ENCODE results near the gene ZCCHC14.
A peak's percentile ranks its signal among the peaks of the same experiment; 100 is the strongest.

Gene ZCCHC14

DNA sequence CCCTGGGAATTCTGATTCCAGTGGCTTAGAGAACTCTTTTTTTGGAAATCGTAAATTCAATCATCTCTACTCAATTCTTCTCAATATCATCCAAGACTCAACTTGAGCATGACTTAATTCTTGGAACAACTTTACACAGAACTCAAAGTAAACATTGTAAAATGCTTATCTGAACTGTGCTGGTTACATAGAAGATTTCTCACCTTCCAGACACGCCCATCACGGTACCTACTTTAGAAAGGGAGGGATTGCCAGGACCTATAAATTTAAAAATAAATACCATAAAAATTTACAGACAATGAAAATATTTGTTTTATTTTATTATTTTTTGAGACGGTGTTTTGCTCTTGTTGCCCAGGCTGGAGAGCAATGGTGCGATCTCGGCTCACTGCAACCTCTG, 74.2 kb downstream of the ZCCHC14 start:
- Histone ChIP-seq H3K18ac (ENCODE audit: low read length) (no peak overlapping the region), H2BK12ac (ENCODE audit: low read length) (no peak overlapping the region), H2AFZ (ENCODE audit: low read length) (no peak overlapping the region), H3K27me3 (ENCODE audit: control insufficient read depth in 3 of 3, insufficient read depth in 3 of 3, low read depth in 1 of 3, low read length in 3 of 3) (no peaks in the 10 kb centered on the region), H3K14ac (ENCODE audit: low read length) (no peak overlapping the region), H2BK5ac (ENCODE audit: low read length) (no peak overlapping the region), H2BK15ac (ENCODE audit: low read length) (no peak overlapping the region), H3K4me2 (ENCODE audit: insufficient read depth, low read length, poor library complexity, severe bottlenecking) (no peak overlapping the region), H3K9me3 (replicated peaks in 1 of 2; ENCODE audit: control insufficient read depth in 2 of 2, insufficient read depth in 1 of 2, low read depth in 1 of 2, low read length in 2 of 2) (peaks cover 0 to 2% of the 10 kb centered on the region in 2 donors), H4K8ac (ENCODE audit: low read depth, low read length) (no peak overlapping the region), H4K91ac (ENCODE audit: low read depth, low read length, poor library complexity) (no peak overlapping the region), H3K27ac (replicated peaks; ENCODE audit: low read length) (no peak overlapping the region), H3K4ac (ENCODE audit: low read length) (no peak overlapping the region), H3K9ac (ENCODE audit: low read depth, low read length, poor library complexity) (no peak overlapping the region), H3K36me3 (replicated peaks in 1 of 2; ENCODE audit: control insufficient read depth in 2 of 2, insufficient read depth in 2 of 2, low read length in 2 of 2) (peaks cover 38 to 84% of the 10 kb centered on the region in 2 donors), H3K79me1 (ENCODE audit: low read depth, low read length) (peaks cover 4% of the 10 kb centered on the region), H3K4me1 (ENCODE audit: control insufficient read depth in 2 of 2, insufficient read depth in 1 of 2, low read depth in 1 of 2, low read length in 2 of 2) (no peaks in the 10 kb centered on the region), H2BK120ac (ENCODE audit: low read depth, low read length) (no peak overlapping the region), H2AK5ac (ENCODE audit: low read depth, low read length) (no peak overlapping the region), H3K4me3 (ENCODE audit: low read length in 2 of 2) (no peak overlapping the region), H3K23ac (ENCODE audit: low read depth, low read length, poor library complexity) (no peak overlapping the region)
- WGBS, 2 donors (ENCODE audit: extremely low coverage in 2 of 2, insufficient read length in 2 of 2, insufficient replicate concordance in 1 of 2), result no CpG with 5 or more reads among the region's 6 CpGs
- DNase-seq (ENCODE audit: low spot score), result no peak

GRCh38 chr16:87418216-87418615, 74.6 kb downstream of the ZCCHC14 start:
- H3K4me1 ChIP-seq (ENCODE audit: control insufficient read depth in 2 of 2, insufficient read depth in 1 of 2, low read depth in 1 of 2, low read length in 2 of 2), result no peaks in the 10 kb centered on the region
- H3K79me1 ChIP-seq (ENCODE audit: low read depth, low read length), result peaks cover 4% of the 10 kb centered on the region
- H2AK5ac ChIP-seq (ENCODE audit: low read depth, low read length), result no peak overlapping the region
- no peak overlapping the region for H2BK12ac ChIP-seq (ENCODE audit: low read length)
- peak overlapping the region in 1 of 2 donors; percentile 13 for H3K4me3 ChIP-seq (ENCODE audit: low read length in 2 of 2)
- no peak overlapping the region for H3K4ac ChIP-seq (ENCODE audit: low read length)
- H3K9ac ChIP-seq (ENCODE audit: low read depth, low read length, poor library complexity), result no peak overlapping the region
- peaks cover 0 to 2% of the 10 kb centered on the region in 2 donors for H3K9me3 ChIP-seq (replicated peaks in 1 of 2; ENCODE audit: control insufficient read depth in 2 of 2, insufficient read depth in 1 of 2, low read depth in 1 of 2, low read length in 2 of 2)
- H2BK5ac ChIP-seq (ENCODE audit: low read length), result no peak overlapping the region
- no peak for DNase-seq (ENCODE audit: low spot score)
- H3K27me3 ChIP-seq (ENCODE audit: control insufficient read depth in 3 of 3, insufficient read depth in 3 of 3, low read depth in 1 of 3, low read length in 3 of 3), result no peaks in the 10 kb centered on the region
- peaks cover 35 to 83% of the 10 kb centered on the region in 2 donors for H3K36me3 ChIP-seq (replicated peaks in 1 of 2; ENCODE audit: control insufficient read depth in 2 of 2, insufficient read depth in 2 of 2, low read length in 2 of 2)
- H3K23ac ChIP-seq (ENCODE audit: low read depth, low read length, poor library complexity), result peak overlapping the region; percentile 52
- no peak overlapping the region for H3K27ac ChIP-seq (replicated peaks; ENCODE audit: low read length)
- H3K14ac ChIP-seq (ENCODE audit: low read length), result no peak overlapping the region
- H2BK120ac ChIP-seq (ENCODE audit: low read depth, low read length), result no peak overlapping the region
- H3K4me2 ChIP-seq (ENCODE audit: insufficient read depth, low read length, poor library complexity, severe bottlenecking), result no peak overlapping the region
- no CpG with 5 or more reads among the region's 18 CpGs for WGBS, 2 donors (ENCODE audit: extremely low coverage in 2 of 2, insufficient read length in 2 of 2, insufficient replicate concordance in 1 of 2)
- no peak overlapping the region for H2BK15ac ChIP-seq (ENCODE audit: low read length)
- no peak overlapping the region for H4K8ac ChIP-seq (ENCODE audit: low read depth, low read length)
- no peak overlapping the region for H2AFZ ChIP-seq (ENCODE audit: low read length)
- no peak overlapping the region for H3K18ac ChIP-seq (ENCODE audit: low read length)
- no peak overlapping the region for H4K91ac ChIP-seq (ENCODE audit: low read depth, low read length, poor library complexity)

- H2AFZ ChIP-seq (ENCODE audit: low read length), result no peak overlapping the region
- H4K91ac ChIP-seq (ENCODE audit: low read depth, low read length, poor library complexity), result no peak overlapping the region
- H3K23ac ChIP-seq (ENCODE audit: low read depth, low read length, poor library complexity), result peak overlapping the region; percentile 2
- H3K36me3 ChIP-seq (replicated peaks in 1 of 2; ENCODE audit: control insufficient read depth in 2 of 2, insufficient read depth in 2 of 2, low read length in 2 of 2), result peaks cover 35 to 83% of the 10 kb centered on the region in 2 donors
- H3K4me2 ChIP-seq (ENCODE audit: insufficient read depth, low read length, poor library complexity, severe bottlenecking), result no peak overlapping the region
- no peaks in the 10 kb centered on the region for H3K27me3 ChIP-seq (ENCODE audit: control insufficient read depth in 3 of 3, insufficient read depth in 3 of 3, low read depth in 1 of 3, low read length in 3 of 3)
- no peak overlapping the region for H3K18ac ChIP-seq (ENCODE audit: low read length)
- no peaks in the 10 kb centered on the region for H3K4me1 ChIP-seq (ENCODE audit: control insufficient read depth in 2 of 2, insufficient read depth in 1 of 2, low read depth in 1 of 2, low read length in 2 of 2)
- no peak overlapping the region for H3K27ac ChIP-seq (replicated peaks; ENCODE audit: low read length)
- H2BK12ac ChIP-seq (ENCODE audit: low read length), result no peak overlapping the region
- no peak overlapping the region for H3K4ac ChIP-seq (ENCODE audit: low read length)
- peaks cover 0 to 2% of the 10 kb centered on the region in 2 donors for H3K9me3 ChIP-seq (replicated peaks in 1 of 2; ENCODE audit: control insufficient read depth in 2 of 2, insufficient read depth in 1 of 2, low read depth in 1 of 2, low read length in 2 of 2)
- H3K9ac ChIP-seq (ENCODE audit: low read depth, low read length, poor library complexity), result no peak overlapping the region
- DNase-seq (ENCODE audit: low spot score), result no peak
- H3K14ac ChIP-seq (ENCODE audit: low read length), result no peak overlapping the region
- no peak overlapping the region for H2BK120ac ChIP-seq (ENCODE audit: low read depth, low read length)
- no peak overlapping the region for H2BK15ac ChIP-seq (ENCODE audit: low read length)
- peaks cover 6% of the 10 kb centered on the region for H3K79me1 ChIP-seq (ENCODE audit: low read depth, low read length)
- no peak overlapping the region for H3K4me3 ChIP-seq (ENCODE audit: low read length in 2 of 2)
- no peak overlapping the region for H2AK5ac ChIP-seq (ENCODE audit: low read depth, low read length)
- no peak overlapping the region for H2BK5ac ChIP-seq (ENCODE audit: low read length)
- H4K8ac ChIP-seq (ENCODE audit: low read depth, low read length), result no peak overlapping the region
- no CpG with 5 or more reads among the region's 13 CpGs for whole genome bisulfite sequencing, 2 donors (ENCODE audit: extremely low coverage in 2 of 2, insufficient read length in 2 of 2, insufficient replicate concordance in 1 of 2)
Measured at GRCh38 chr16:87417528-87417910, 75.3 kb downstream of the ZCCHC14 start.

DNA sequence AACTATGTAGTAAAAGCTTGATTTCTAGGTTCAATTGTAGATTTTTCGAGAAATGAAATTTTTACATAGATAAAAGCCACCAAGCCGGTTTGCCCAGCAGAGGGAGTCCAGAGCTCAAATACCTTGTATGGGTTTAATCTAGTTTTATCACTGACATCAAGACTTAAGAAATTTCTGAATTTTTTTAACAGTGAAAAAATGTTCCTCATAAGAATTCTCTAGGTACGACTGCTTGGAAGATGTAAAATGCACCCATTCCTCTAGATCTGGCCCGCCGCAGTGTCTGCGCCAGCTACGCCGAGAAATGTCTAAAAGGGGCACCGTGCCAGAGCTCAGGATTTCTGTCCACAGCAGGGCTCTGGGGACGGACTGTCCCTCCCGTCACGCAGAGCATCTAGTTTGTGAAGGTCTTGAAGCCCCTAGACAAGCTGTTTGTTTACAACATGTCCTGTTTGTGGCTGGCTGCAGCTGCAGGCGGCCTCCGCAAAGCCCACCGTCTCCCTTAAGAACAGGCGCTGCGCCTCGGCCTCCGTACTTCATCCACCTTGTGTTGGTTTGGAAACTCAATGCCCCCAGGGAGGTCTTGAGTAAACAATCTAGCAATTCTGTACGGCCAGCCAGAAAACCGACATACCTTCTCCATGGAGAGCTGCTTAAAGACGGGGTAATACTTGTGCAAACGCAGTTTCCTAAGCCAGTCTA, 75.8 kb downstream of the ZCCHC14 start:
- Histone ChIP-seq H4K8ac (ENCODE audit: low read depth, low read length) (no peak overlapping the region), H3K4me1 (ENCODE audit: control insufficient read depth in 2 of 2, insufficient read depth in 1 of 2, low read depth in 1 of 2, low read length in 2 of 2) (no peaks in the 10 kb centered on the region), H3K27me3 (ENCODE audit: control insufficient read depth in 3 of 3, insufficient read depth in 3 of 3, low read depth in 1 of 3, low read length in 3 of 3) (no peaks in the 10 kb centered on the region), H2BK12ac (ENCODE audit: low read length) (no peak overlapping the region), H3K23ac (ENCODE audit: low read depth, low read length, poor library complexity) (no peak overlapping the region), H2BK15ac (ENCODE audit: low read length) (no peak overlapping the region), H4K91ac (ENCODE audit: low read depth, low read length, poor library complexity) (no peak overlapping the region), H3K79me1 (ENCODE audit: low read depth, low read length) (peaks cover 6% of the 10 kb centered on the region), H2BK5ac (ENCODE audit: low read length) (no peak overlapping the region), H3K4me3 (ENCODE audit: low read length in 2 of 2) (no peak overlapping the region), H2AK5ac (ENCODE audit: low read depth, low read length) (no peak overlapping the region), H3K27ac (replicated peaks; ENCODE audit: low read length) (no peak overlapping the region), H3K9me3 (replicated peaks in 1 of 2; ENCODE audit: control insufficient read depth in 2 of 2, insufficient read depth in 1 of 2, low read depth in 1 of 2, low read length in 2 of 2) (peaks cover 0 to 2% of the 10 kb centered on the region in 2 donors), H2BK120ac (ENCODE audit: low read depth, low read length) (no peak overlapping the region), H3K4ac (ENCODE audit: low read length) (no peak overlapping the region), H3K36me3 (replicated peaks in 1 of 2; ENCODE audit: control insufficient read depth in 2 of 2, insufficient read depth in 2 of 2, low read length in 2 of 2) (peaks cover 38 to 84% of the 10 kb centered on the region in 2 donors), H3K18ac (ENCODE audit: low read length) (no peak overlapping the region), H3K14ac (ENCODE audit: low read length) (no peak overlapping the region), H3K9ac (ENCODE audit: low read depth, low read length, poor library complexity) (no peak overlapping the region), H2AFZ (ENCODE audit: low read length) (no peak overlapping the region), H3K4me2 (ENCODE audit: insufficient read depth, low read length, poor library complexity, severe bottlenecking) (no peak overlapping the region)
- DNase-seq (ENCODE audit: low spot score), result no peak
- no CpG with 5 or more reads among the region's 23 CpGs for WGBS, 2 donors (ENCODE audit: extremely low coverage in 2 of 2, insufficient read length in 2 of 2, insufficient replicate concordance in 1 of 2)
